GM08714 (cell line): ENCODE measurements around the gene TICAM2.
A peak's percentile ranks its signal among the peaks of the same experiment; 100 is the strongest.
"Not testable (repeated sequence)": the region's sequence is repeated elsewhere in the genome, so short reads cannot be mapped to it uniquely, and the experiment has no call there.

ENCODE experiments used
- H3K4me3 ChIP-seq: fragments of 200-500 bp; sonication (Bioruptor generic); 2 replicates; pipeline ENCODE4 v1.5.1; 2014; ENCODE audit warnings: mild to moderate bottlenecking, low read length, inconsistent platforms
- ZNF274 ChIP-seq: IDR thresholded peaks from 2 replicates; pipeline ENCODE4 v1.6.1; 2012; ENCODE audit warnings: mild to moderate bottlenecking, low read depth, low read length

Gene TICAM2, protein sequence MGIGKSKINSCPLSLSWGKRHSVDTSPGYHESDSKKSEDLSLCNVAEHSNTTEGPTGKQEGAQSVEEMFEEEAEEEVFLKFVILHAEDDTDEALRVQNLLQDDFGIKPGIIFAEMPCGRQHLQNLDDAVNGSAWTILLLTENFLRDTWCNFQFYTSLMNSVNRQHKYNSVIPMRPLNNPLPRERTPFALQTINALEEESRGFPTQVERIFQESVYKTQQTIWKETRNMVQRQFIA

GRCh38 chr5:115601701-115602590 is at the start of gene TICAM2:
Gene TICAM2 (minus strand): TSS chr5:115602479. CDS start chr5:115581256, 21,223 bp downstream.
- H3K4me3 ChIP-seq = peak within 1 kb of the TSS; percentile 59
- TF ChIP-seq ZNF274 = no peak

DNA sequence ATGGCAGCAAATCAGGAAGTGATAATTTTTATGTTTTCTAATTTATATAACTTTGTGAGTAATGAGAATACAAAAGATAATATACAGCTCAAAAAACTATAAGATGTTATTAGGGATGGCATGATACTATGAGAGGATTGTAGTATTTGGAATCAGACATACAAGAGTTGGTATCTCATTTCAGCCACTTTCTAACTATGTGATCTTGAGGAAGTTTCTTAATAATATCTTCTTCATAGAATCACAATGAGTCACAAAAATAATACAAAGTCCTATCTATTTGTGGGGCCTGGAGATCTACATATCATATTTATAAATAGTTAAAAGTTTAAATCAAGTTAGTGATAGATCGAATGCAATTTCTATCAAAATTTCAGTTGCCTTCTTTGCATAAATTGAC is 47.3 kb upstream of the TICAM2 start:
- H3K4me3 ChIP-seq = no peak overlapping the region
- TF ChIP-seq ZNF274 = no peak

- no peak overlapping the region for H3K4me3 ChIP-seq
- TF ChIP-seq ZNF274 = no peak
These were observed 45.8 kb upstream of the TICAM2 start for GRCh38 chr5:115648056-115648455.

DNA sequence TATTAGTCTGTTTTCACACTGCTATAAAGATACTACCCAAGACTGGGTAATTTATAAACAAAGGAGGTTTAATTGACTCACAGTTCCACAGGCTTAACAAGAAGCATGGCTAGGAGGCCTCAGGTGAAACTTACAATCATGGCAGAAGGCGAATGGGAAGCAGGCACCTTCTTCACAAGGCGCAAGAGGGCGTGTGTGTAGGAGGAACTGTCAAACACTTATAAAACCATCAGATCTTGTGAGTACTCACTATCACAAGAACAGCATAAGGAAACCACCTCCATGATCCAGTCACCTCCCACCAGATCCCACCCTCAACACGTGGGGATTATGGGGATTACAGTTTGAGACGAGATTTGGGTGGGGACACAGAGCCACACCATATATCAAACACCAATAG is 43.1 kb upstream of the TICAM2 start:
- not testable (repeated sequence) for H3K4me3 ChIP-seq

DNA sequence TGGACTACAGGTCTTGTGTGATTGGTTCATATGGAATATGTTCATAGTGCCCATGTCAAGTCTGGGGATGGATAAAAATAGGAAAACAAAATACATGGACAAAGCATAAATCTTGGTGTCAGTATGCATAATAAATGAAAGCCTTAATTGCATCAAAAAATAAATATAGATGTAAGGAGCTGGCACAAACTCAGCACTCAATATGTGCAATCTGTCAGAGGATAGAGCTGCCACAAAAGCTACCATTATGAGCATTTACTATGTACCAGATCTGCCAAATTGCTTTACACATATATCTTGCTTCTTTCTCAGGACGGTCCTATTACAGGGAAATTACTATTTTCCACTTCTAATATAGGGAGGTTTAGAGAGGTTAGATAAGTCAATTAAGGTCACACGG is 41.8 kb upstream of the TICAM2 start:
- no peak for TF ChIP-seq ZNF274
- H3K4me3 ChIP-seq = no peak overlapping the region

- no peak overlapping the region for H3K4me3 ChIP-seq
- TF ChIP-seq ZNF274 = no peak
These were observed 39.7 kb upstream of the TICAM2 start for GRCh38 chr5:115641948-115642347.

GRCh38 chr5:115640274-115640673 is 38.0 kb upstream of the TICAM2 start:
- H3K4me3 ChIP-seq = no peak overlapping the region

DNA sequence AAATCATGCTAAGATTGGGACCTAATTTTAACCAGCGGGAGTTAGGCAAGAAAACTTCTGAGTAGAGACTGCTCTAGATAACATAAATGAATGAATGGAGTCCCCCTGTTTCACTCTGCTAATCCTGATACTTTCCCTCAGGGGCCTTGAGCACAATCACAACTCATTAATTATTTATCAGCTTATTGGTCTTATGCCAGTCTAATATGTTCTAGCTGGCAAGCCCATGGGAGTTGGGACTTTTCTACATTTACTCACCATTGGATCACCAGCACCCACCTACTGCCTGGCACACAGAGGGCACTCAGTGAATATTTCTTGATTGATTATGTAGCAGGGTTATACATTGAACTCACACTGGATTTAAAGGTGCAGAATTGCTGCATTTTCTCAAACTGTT is 37.1 kb upstream of the TICAM2 start:
- TF ChIP-seq ZNF274 = no peak
- no peak overlapping the region for H3K4me3 ChIP-seq

More at GRCh38 chr5:115640274-115640673, 38.0 kb upstream of the TICAM2 start:
- no peak for TF ChIP-seq ZNF274

DNA sequence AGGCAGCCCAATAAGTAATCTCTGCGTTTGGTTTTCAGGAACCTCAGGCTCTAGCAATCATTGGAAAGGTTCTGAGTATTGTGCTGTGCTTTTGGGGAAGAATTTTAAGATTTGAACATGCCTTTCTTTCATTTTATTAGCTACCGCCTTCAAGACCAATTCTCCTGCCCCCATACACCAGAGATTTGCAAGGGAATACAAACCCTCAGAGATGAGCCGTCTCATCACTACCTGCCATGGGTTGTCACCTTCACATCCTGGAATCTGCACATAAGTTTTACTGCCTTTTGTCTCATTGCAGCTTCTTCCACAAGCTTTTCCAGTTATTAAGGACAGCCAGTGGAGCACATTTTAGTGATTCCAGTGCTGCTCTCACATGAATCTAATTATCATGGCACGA is 35.2 kb upstream of the TICAM2 start:
- no peak for TF ChIP-seq ZNF274
- H3K4me3 ChIP-seq = no peak overlapping the region; the same call in 1 of the 2 replicates

GRCh38 chr5:115636008-115636407 is 33.7 kb upstream of the TICAM2 start:
- no peak for TF ChIP-seq ZNF274
- H3K4me3 ChIP-seq = no peak overlapping the region

DNA sequence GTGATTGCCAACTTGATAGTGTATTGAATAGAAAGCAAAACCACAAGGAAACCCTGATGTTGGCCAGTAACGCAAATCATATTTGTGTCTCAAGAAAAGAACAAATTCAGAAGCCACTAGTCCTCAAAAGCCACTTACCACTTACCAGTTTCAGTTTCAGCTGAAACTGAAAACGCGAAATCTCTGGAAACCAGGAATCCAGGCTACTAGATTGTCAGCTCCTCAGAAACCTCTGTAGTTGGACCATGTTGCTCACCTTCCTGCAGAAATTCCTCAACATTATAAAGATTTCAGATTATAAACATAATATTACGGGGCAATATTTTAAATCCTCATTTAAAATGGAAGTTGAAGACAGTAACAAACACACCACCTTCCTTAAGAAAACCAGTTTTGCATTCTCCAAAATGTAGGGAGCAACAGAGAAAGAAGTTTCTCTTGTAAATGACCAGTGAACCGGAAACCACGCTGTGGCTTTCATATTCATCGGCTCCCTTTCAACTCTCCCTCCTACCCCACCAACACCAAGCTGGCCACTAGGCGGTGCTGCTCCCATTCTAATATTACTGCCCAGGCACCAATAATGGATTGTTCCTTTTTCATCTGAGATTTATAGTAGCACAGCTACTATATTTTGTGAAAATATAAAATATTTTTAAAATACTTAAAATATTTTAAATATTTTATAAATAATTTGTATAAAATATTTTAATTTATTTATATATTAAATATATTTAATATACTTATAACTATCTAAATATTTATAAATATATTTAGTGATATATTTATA is 32.3 kb upstream of the TICAM2 start:
- no peak for TF ChIP-seq ZNF274
- peak overlapping the region; percentile 56 for H3K4me3 ChIP-seq

DNA sequence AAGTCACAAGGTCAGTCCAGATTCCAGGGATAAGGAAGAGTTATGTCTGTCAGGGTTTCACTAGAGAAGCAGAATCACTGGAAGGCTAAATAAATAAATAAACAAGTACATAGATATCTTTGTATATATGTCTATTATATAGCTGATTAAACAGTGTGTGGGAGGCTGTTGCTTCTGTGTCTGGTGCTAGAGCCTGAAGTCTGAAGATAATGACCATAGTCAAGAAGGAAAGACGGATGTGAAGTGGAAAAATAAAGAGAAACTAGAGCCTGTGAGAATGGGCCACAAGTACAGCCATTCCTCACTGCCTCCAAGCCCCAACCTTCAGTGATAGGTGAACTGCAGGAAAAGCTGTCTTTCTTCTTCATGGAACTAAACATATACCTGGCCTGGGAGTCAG is 27.6 kb upstream of the TICAM2 start:
- H3K4me3 ChIP-seq = no peak overlapping the region
- TF ChIP-seq ZNF274 = no peak

DNA sequence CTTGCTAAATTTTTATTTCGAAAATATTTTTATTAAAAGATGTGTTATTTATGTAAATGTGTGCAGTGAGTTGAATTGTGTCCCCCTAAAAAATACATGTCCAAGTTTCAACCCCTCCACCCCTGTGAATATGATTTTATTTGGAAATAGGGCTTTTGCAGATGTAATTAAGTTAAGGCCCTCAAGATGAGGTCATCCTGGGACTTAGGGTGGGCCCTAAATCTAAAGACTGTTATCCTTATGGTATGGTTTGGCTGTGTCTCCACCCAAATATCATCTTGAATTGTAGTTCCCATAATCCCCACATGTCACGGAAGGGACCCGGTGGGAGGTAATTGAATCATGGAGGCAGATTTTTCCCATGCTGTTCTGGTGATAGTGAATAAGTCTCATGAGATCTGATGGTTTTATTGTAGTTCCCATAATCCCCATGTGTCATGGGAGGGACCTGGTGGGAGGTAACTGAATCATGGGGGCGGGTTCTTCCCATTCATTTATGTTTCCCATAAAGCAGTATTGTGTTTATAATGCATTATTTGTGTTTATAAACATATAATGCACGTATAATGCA is 25.1 kb upstream of the TICAM2 start:
- no peak for TF ChIP-seq ZNF274
- no peak overlapping the region for H3K4me3 ChIP-seq

- H3K4me3 ChIP-seq = peak overlapping the region; percentile 80
- no peak for TF ChIP-seq ZNF274
These were observed 24.2 kb upstream of the TICAM2 start for GRCh38 chr5:115626445-115626823.
